GM19438 (cell line): ENCODE results near the gene SIT1.

Source experiments
- ATAC-seq: cut with Tn5 transposase; IDR thresholded peaks from one replicate; pipeline ENCODE4 v1.9.1; 2021; ENCODE audit warnings: low read depth; ENCODE audit not compliant: unreplicated experiment

Gene SIT1

DNA sequence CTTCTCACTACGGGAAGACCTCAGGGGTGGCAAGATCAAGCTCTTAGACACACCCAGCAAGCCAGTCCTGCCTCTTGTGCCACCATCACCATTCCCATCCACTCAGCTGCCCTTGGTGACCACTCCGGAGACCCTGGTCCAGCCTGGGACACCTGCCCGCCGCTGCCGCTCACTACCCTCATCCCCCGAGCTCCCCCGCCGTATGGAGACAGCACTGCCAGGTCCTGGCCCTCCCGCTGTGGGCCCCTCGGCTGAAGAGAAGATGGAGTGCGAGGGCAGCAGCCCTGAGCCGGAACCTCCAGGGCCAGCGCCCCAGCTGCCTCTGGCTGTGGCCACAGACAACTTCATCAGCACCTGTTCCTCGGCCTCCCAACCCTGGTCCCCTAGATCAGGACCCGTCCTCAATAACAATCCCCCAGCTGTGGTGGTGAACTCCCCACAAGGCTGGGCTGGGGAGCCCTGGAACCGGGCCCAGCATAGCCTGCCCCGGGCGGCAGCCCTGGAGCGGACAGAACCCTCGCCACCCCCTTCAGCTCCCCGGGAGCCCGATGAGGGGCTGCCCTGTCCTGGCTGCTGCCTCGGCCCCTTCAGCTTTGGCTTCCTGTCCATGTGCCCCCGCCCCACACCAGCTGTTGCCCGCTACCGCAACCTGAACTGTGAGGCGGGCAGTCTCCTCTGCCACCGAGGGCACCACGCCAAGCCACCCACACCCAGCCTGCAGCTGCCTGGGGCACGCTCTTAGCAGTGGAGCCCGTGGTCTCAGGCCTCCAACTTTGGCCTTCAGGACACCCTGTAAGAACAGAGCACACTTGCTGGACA, 41.5 kb downstream of the SIT1 start:
- no peak for ATAC-seq

- no peak for ATAC-seq
These were observed 42.5 kb downstream of the SIT1 start for GRCh38 chr9:35608221-35608620.

GRCh38 chr9:35606726-35607125, 44.0 kb downstream of the SIT1 start:
- ATAC-seq: no peak

DNA sequence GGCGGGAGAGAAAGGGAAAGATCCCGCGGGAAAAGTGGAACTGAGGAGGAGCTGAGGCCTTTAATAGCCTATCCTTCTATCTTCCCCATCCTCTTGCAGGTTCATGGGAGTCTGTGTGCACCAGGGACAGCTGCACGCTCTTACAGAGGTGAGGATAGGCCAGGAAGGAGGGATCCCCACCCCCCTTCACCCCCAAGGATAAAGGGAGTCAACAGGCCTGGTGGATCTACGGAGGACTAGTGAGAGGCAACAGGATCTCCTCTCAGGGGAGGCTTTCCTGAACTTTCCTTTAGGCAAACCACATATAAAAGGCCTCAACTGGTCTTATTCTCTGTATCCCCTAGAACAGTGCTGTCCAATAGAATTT, 44.6 kb downstream of the SIT1 start:
- no peak for ATAC-seq

DNA sequence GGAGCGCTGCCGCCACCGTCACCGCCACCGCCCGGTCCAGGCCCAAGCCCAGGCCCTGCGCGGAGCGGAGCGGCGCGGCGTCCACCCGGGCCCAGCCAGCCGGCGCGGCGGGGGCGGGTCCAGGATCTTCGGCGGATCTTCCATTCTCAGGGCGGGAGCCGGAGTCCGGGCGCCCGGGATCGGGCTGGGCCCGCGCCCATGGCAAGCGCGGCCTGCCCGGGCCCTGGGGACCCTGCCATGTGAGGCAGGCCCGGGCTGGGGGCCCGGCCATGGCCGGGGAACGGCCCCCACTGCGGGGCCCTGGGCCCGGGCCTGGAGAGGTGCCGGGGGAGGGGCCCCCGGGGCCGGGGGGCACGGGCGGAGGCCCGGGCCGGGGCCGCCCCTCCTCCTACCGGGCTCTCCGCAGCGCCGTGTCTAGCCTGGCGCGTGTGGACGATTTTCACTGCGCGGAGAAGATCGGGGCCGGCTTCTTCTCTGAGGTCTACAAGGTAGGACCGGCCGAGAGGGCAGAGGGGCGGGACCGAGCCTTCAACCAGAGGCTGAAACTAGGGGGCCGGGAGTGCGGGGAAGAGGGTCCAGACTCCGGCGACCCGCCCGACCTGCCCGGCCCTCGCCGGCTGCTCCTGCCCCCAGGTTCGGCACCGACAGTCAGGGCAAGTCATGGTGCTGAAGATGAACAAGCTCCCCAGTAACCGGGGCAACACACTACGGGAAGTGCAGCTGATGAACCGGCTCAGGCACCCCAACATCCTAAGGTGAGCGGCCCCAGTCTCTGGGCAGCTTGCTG, 45.2 kb downstream of the SIT1 start:
- ATAC-seq: peak; percentile 4

DNA sequence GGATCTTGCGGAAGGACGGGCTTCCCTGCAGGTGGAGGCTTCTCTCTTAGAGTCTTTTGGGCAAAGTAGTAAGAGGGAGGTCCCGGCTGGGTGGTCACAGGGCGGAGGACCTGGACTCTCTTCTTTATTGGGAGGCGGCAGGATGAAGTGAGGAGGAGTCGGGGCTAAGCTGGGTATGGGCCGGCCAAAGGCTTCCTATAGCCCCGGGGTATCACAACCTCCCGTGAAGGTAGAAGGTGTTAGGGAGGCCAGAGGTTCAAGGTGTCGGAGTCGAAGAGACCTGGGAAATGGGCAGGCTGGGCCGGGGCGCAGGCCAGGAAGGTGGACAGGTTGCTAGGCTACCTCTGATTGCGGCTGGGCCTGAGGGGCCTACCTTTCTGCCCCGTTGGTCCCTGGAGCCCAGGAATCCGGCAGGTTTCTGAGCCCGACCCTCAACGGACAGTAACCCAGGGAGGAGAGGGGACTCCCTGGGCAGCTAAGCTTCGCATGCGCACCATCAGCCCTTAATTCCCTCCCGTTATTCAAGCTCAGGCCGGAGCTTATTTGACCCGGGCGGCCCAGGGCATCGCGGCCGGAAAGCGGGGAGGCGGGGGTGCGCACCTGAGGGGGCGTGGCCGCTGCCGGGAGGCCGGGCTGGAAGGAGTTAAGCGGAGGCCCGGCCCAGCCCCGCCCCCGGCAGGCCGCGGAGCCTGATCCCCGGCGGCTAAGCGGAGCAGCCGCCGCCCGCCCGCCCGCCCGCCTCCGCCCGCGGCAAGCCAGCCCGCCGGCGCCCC, 46.0 kb downstream of the SIT1 start, which contains the start of gene TESK1:
TESK1 (plus strand) TSS at position 685 of the 773 bp plus-strand sequence. CDS start 358 bp downstream, outside the sequence.
- peak; percentile 46 for ATAC-seq

DNA sequence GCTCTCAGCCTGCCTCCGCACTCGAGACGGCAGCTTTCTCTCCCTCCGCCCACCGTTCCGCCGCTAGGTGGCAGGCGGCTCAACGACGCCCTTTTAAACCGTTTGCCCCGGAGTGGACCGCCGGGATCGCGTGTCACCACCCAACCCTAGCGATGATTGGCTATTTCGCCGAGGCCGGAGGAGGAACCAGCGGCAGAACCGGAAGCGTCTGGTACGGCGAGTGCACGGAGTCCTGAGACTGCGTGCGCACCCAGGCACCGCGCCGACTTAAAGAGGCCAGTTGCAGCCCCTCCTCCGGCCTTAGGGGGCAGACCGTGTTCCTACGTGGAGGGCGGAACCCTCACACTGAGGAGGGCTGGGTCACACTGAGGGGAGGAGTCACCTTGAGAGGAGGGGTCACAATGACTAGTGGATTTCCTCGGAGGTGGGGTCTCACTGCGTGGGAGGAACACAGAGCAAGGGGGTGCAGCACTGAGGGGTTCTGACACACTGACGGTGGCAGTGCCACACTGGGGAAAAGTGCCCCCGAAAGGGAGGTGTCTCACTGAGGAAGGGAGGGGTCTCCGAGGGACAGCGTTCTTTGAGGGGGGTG, 46.6 kb downstream of the SIT1 start:
- peak; percentile 84 for ATAC-seq

DNA sequence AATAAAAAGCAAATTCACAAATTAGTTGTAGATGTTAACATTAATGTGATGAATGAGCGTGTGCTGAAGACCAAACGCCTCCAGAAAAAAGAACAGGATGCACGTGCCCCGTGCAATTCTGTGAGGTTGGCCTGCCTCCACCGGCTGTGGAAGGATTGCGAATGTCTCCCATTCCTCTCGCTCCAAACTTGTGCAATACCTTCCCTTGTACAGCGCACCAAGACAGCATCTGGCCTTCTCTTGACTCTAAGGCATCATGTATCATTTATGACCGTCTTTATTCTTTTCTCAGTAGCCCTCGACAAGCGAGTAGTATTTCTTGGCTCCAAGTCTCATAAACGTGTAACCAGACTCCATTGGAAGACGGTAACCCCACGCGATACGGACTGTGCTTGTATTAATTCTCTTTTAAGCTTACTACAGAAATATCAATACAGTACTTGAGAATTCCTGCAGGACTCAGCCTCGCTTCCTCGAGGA, 47.2 kb downstream of the SIT1 start:
- no peak for ATAC-seq

DNA sequence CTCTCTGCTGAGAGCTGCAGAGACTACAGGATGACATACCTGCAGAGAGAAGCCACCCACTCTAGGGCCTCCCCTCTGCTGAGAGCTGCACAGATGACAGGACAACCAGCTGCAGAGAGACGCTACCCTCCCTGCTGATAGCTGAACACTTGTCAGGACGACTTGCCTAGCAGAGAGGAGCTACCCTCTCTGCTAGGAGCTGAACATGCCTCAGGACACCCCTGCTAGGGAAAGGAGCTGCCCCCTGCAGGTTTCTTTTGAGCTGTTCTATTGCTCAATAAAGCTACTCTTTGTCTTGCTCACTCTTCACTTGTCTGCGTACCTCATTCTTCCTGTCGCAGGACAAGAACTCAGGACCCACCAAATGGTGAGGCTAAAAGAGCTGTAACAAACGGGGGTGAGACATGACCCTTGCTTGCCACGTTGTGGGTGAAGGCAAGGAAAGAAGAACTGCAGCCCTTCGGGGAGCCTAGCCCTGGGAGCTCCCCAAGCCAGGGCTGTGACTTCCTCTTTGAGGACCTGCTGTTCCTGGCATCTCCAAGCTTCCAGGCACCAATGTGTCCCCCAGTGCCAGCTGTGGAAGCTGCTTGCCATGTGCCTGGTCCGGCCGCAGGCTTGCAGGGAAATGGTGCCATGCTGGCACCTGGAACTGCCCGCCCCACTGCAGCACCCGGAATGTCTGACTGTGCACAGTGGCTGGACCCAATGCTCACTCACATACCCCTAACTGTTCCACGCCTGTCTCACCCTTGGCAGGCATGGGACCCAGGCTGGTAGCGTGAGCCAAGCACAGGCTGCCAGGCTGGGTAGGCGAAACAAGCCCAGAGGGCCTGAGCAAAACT, 50.7 kb downstream of the SIT1 start:
- ATAC-seq: no peak
